ENCODE data around the gene UMODL1. TPM values are rescaled to one million over a fixed set of nuclear protein-coding genes. Genes with fewer than 3 reads are reported as not detected.

UMODL1 gene
- total RNA-seq, 1 experiment from 2014 or later: not detected

DNA sequence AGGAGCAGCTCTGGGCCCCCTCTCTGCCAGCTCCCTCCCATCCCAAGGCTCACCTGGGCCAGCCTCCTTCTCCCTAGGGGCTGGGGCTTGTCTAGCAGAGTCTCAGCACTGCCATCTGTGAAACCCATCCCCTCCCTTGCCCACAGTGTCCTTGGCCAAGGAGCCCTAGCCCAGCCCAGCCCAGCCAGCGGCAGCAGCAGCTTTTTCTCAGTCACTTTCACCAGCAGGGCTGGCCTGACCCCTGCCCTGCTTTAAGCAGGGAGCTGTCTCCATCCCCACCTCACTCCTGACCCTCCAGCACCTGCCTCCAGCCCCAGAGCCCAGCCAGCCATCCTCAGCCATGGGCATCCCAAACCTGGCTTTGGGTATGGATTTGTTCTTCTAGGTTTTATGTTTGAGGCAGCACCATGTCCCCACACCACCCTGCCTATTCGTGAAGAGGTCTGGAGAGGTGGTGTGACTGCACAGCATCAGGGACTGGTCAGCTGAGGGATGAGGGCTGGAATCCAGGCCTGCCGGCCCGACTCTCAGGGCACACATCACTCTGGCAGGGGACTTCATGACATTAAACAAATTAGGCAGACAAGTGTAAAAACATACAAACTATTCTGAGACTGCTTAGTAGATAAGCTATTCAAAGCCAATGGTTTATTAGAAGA, 111.7 kb downstream of the UMODL1 start:
- H3F3A ChIP-seq (ENCODE audit: insufficient read depth, low read depth): no peaks in the 10 kb centered on the region
- no peaks in the 10 kb centered on the region for H3K9me3 ChIP-seq (ENCODE audit: insufficient read depth, low read depth)
- TF ChIP-seq, protein P1, sequence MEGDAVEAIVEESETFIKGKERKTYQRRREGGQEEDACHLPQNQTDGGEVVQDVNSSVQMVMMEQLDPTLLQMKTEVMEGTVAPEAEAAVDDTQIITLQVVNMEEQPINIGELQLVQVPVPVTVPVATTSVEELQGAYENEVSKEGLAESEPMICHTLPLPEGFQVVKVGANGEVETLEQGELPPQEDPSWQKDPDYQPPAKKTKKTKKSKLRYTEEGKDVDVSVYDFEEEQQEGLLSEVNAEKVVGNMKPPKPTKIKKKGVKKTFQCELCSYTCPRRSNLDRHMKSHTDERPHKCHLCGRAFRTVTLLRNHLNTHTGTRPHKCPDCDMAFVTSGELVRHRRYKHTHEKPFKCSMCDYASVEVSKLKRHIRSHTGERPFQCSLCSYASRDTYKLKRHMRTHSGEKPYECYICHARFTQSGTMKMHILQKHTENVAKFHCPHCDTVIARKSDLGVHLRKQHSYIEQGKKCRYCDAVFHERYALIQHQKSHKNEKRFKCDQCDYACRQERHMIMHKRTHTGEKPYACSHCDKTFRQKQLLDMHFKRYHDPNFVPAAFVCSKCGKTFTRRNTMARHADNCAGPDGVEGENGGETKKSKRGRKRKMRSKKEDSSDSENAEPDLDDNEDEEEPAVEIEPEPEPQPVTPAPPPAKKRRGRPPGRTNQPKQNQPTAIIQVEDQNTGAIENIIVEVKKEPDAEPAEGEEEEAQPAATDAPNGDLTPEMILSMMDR (conservative IDR thresholded peaks at IDR 0.05): no peak
- no peak for TF ChIP-seq EZH2 (IDR thresholded peaks at IDR 0.05; ENCODE audit: low read depth)
- DNase-seq: no peak
- no peaks in the 10 kb centered on the region for H3K27me3 ChIP-seq (ENCODE audit: insufficient read depth, low read depth)
- H4K20me1 ChIP-seq (ENCODE audit: insufficient read depth): no peaks in the 10 kb centered on the region
- ChIA-PET POLR2A (ENCODE audit: unreplicated experiment) (no interaction called here), CTCF (interaction anchor here (0.6 kb wide), 1 partner anchor 11 kb away, joined by 3 read pairs; no protein-coding TSS in a partner anchor)
- H3K9me2 ChIP-seq (ENCODE audit: insufficient read depth): no peaks in the 10 kb centered on the region
- intact Hi-C loops (cut with micrococcal nuclease; ENCODE audit: unreplicated experiment): no loop called here
- H3K79me2 ChIP-seq (ENCODE audit: low read depth): no peaks in the 10 kb centered on the region
- H3K4me3 ChIP-seq: no peak overlapping the region
- H2AFZ ChIP-seq: no peak overlapping the region
- no peak overlapping the region for H3K27ac ChIP-seq
- no peaks in the 10 kb centered on the region for H3K36me3 ChIP-seq (ENCODE audit: low read depth)
- H3K4me1 ChIP-seq (replicated peaks; ENCODE audit: insufficient read depth): no peaks in the 10 kb centered on the region
- BruUV-seq (replicated peaks): no TSS peak
- no peak overlapping the region for H3K4me2 ChIP-seq

DNA sequence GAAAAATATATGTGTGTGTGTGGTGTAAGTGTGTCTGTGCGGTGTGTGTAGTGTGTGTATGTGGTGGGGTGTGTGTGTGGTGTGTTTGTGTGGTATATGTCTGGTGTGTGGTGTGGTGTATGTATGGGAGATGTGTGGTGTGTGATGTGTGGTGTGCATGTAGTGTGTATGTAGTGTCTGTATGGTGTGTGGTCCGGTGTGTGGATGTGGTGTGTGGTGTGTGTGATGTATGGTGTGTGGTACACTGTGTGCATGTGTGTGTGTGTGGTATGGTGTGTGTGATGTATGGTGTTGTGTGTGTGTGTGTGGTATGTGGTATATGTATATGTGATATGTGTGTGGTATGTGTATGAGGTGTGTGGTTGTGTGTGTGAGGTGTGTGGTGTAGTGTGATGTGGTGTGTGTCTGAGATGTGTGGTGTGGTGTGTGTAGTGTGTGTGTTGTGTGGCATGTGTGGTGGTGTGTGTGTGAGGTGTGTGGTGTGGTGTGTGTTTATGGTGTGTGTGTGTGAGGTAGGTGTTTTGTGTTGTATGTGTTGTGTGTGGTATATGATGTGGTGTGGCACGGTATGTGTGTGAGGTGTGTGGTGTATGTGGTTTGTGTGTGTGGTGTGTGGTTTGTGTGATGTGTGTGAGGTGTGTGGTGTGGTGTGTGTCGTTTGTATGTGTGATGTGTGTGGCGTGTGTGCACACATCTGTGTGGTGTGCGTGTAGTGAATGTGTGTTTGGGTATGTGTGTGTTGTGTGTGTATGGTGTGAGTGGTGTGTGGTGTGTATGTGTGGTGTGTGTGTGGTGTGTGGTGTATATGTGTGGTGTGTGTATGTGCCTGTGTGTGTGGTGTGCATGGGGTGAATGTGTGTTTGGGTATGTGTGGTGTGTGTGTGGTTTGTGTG, 112.5 kb downstream of the UMODL1 start:
- no peaks in the 10 kb centered on the region for H3K9me2 ChIP-seq (ENCODE audit: insufficient read depth)
- BruUV-seq (replicated peaks): no TSS peak
- ChIA-PET POLR2A (ENCODE audit: unreplicated experiment) (no interaction called here), CTCF (interaction anchor here (0.6 kb wide), 1 partner anchor 12 kb away, joined by 3 read pairs; no protein-coding TSS in a partner anchor)
- intact Hi-C loops (cut with micrococcal nuclease; ENCODE audit: unreplicated experiment): no loop called here
- H3K79me2 ChIP-seq (ENCODE audit: low read depth): no peaks in the 10 kb centered on the region
- TF ChIP-seq, protein P1 (conservative IDR thresholded peaks at IDR 0.05): no peak
- no peak for TF ChIP-seq EZH2 (IDR thresholded peaks at IDR 0.05; ENCODE audit: low read depth)
- H3K4me2 ChIP-seq: no peak overlapping the region
- no peak overlapping the region for H3K4me3 ChIP-seq
- no peaks in the 10 kb centered on the region for H3K9me3 ChIP-seq (ENCODE audit: insufficient read depth, low read depth)
- H4K20me1 ChIP-seq (ENCODE audit: insufficient read depth): no peaks in the 10 kb centered on the region
- no peaks in the 10 kb centered on the region for H3K36me3 ChIP-seq (ENCODE audit: low read depth)
- H3F3A ChIP-seq (ENCODE audit: insufficient read depth, low read depth): no peaks in the 10 kb centered on the region
- DNase-seq: no peak
- no peaks in the 10 kb centered on the region for H3K27me3 ChIP-seq (ENCODE audit: insufficient read depth, low read depth)
- H3K27ac ChIP-seq: no peak overlapping the region
- H3K4me1 ChIP-seq (replicated peaks; ENCODE audit: insufficient read depth): no peaks in the 10 kb centered on the region
- no peak overlapping the region for H2AFZ ChIP-seq

DNA sequence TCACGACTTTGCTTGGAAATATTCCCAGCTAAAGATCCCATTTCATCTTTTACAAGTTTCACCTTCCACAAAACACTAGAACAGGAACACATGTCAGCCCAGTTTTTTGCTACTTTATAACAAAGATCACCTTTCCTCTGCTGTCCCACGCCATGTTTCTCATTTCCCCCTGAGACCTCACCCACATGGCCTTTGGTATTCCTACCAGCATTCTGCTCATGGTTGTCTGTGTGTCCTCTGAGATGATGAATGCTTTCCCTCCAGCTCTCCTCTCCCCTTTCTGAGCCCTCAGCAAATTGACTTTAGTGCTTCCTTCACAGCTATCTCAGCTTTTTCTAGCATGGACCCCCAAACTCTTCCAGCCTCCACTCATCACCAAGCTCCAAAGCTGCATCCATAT, 115.5 kb downstream of the UMODL1 start:
- Histone ChIP-seq H3F3A (ENCODE audit: insufficient read depth, low read depth) (no peaks in the 10 kb centered on the region), H3K27ac (no peak overlapping the region), H3K4me3 (no peak overlapping the region), H3K4me2 (no peak overlapping the region), H2AFZ (no peak overlapping the region), H3K9me3 (ENCODE audit: insufficient read depth, low read depth) (no peaks in the 10 kb centered on the region), H3K36me3 (ENCODE audit: low read depth) (no peaks in the 10 kb centered on the region), H3K4me1 (replicated peaks; ENCODE audit: insufficient read depth) (no peaks in the 10 kb centered on the region), H4K20me1 (ENCODE audit: insufficient read depth) (no peaks in the 10 kb centered on the region), H3K79me2 (ENCODE audit: low read depth) (no peaks in the 10 kb centered on the region), H3K27me3 (ENCODE audit: insufficient read depth, low read depth) (no peaks in the 10 kb centered on the region), H3K9me2 (ENCODE audit: insufficient read depth) (no peaks in the 10 kb centered on the region)
- no peak for DNase-seq
- ChIA-PET POLR2A (ENCODE audit: unreplicated experiment) (no interaction called here), CTCF (no interaction called here)
- no peak for TF ChIP-seq EZH2 (IDR thresholded peaks at IDR 0.05; ENCODE audit: low read depth)
- TF ChIP-seq, protein P1 (conservative IDR thresholded peaks at IDR 0.05): no peak
- no TSS peak for BruUV-seq (replicated peaks)
- intact Hi-C loops (cut with micrococcal nuclease; ENCODE audit: unreplicated experiment): no loop called here
